Hepatocyte (in vitro differentiated cells): ENCODE data around the gene AP5Z1. TPM values are rescaled to one million over a fixed set of nuclear protein-coding genes. Genes with fewer than 3 reads are reported as not detected.
A peak's percentile ranks its signal among the peaks of the same experiment; 100 is the strongest.

ENCODE experiments used
- DNase-seq: peaks from one replicate; pipeline ENCODE4 v3.0.0-alpha.2; 2016; ENCODE audit warnings: low spot score
- H2AFZ ChIP-seq: fragments of 200-600 bp; sonication (generic); 2 replicates; pipeline ENCODE4 v1.6.0; 2016; ENCODE audit warnings: antibody characterized with exemption, mild to moderate bottlenecking
- H3K27ac ChIP-seq: fragments of 200-600 bp; sonication (generic); 2 replicates; pipeline ENCODE4 v1.5.1; 2016; ENCODE audit warnings: mild to moderate bottlenecking
- H3K27me3 ChIP-seq: fragments of 200-600 bp; sonication (generic); 2 replicates; pipeline ENCODE4 v1.6.1; 2016
- H3K36me3 ChIP-seq: fragments of 200-600 bp; sonication (generic); replicated peaks from 2 replicates; pipeline ENCODE4 v1.5.1; 2016; ENCODE audit warnings: low read depth; ENCODE audit not compliant: insufficient read depth
- H3K4me1 ChIP-seq: fragments of 200-600 bp; sonication (generic); 2 replicates; pipeline ENCODE4 v1.5.1; 2016; ENCODE audit warnings: mild to moderate bottlenecking, moderate library complexity; ENCODE audit not compliant: insufficient read depth
- H3K4me2 ChIP-seq: fragments of 200-600 bp; sonication (generic); 2 replicates; pipeline ENCODE4 v1.6.0; 2016
- H3K4me3 ChIP-seq: fragments of 200-600 bp; sonication (generic); 2 replicates; pipeline ENCODE4 v1.5.1; 2016; ENCODE audit warnings: mild to moderate bottlenecking
- H3K79me2 ChIP-seq: fragments of 200-600 bp; sonication (generic); 2 replicates; pipeline ENCODE4 v1.6.0; 2017; ENCODE audit warnings: mild to moderate bottlenecking
- H3K9me2 ChIP-seq: fragments of 200-600 bp; sonication (generic); replicated peaks from 2 replicates; pipeline ENCODE4 v1.6.0; 2017; ENCODE audit warnings: mild to moderate bottlenecking; ENCODE audit not compliant: insufficient read depth
- H3K9me3 ChIP-seq: fragments of 200-600 bp; sonication (generic); 2 replicates; pipeline ENCODE4 v1.5.1; 2016; ENCODE audit warnings: low read depth, mild to moderate bottlenecking
- H4K20me1 ChIP-seq: fragments of 200-600 bp; sonication (generic); 2 replicates; pipeline ENCODE4 v1.6.0; 2016; ENCODE audit warnings: mild to moderate bottlenecking; ENCODE audit not compliant: insufficient read depth, poor library complexity, severe bottlenecking
- CTCF ChIP-seq: fragments of 200-600 bp; sonication (generic); IDR thresholded peaks from 2 replicates; pipeline ENCODE4 v1.5.1; 2016; ENCODE audit warnings: antibody characterized with exemption, mild to moderate bottlenecking; ENCODE audit not compliant: poor library complexity
- EZH2 ChIP-seq: fragments of 200-600 bp; sonication (generic); IDR thresholded peaks from 2 replicates; pipeline ENCODE4 v1.6.1; 2016; ENCODE audit warnings: antibody characterized with exemption, mild to moderate bottlenecking, borderline replicate concordance
- EZH2phosphoT487 ChIP-seq: fragments of 200-600 bp; sonication (generic); IDR thresholded peaks from one replicate; pipeline ENCODE4 v1.6.1; 2018; ENCODE audit warnings: antibody characterized with exemption, mild to moderate bottlenecking, low read depth, moderate library complexity; ENCODE audit not compliant: unreplicated experiment, severe bottlenecking
- WGBS: methylation state at CpG from one replicate; pipeline ENCODE4 v1.1.6; 2016; ENCODE audit warnings: low lambda C conversion rate; ENCODE audit errors: missing lambda C conversion rate; 5-methylcytosine and 5-hydroxymethylcytosine counted together
- polyA plus RNA-seq: library from polyadenylated mRNA; unstranded; fragments of >200 nt; fragmentation: Nextera tagmentation; extraction: Ambion mirVana; gene quantifications from 2 replicates; pipeline ENCODE4 v1.2.1, GENCODE V29; 2016
- total RNA-seq: library from RNA; depleted of rRNA; stranded (reverse); fragments of >200 nt; gene quantifications from 2 replicates; pipeline ENCODE4 v1.2.3, GENCODE V29; 2014

Gene AP5Z1
- total RNA-seq = 30.5 and 33.9 TPM in 2 replicates
- 60.3 and 76.9 TPM in 2 replicates for polyA plus RNA-seq

- peak within 1 kb of the TSS; percentile 83 for H3K4me3 ChIP-seq
- peak; percentile 99 for DNase-seq
- no peaks in the 10 kb centered on the region for H3K36me3 ChIP-seq
- H3K4me2 ChIP-seq = peak within 1 kb of the TSS; percentile 86
- peaks cover 13% of the 10 kb centered on the region for H4K20me1 ChIP-seq
- peaks cover 45% of the 10 kb centered on the region for H3K79me2 ChIP-seq
- WGBS = under 1% methylated on average over 54 of the region's 55 CpGs
- H2AFZ ChIP-seq = peak within 1 kb of the TSS; percentile 85
- no peaks in the 10 kb centered on the region for H3K9me3 ChIP-seq
- TF ChIP-seq EZH2 = no peak
- no peak for TF ChIP-seq CTCF
- TF ChIP-seq EZH2phosphoT487 = no peak
- no peaks in the 10 kb centered on the region for H3K27me3 ChIP-seq
- H3K9me2 ChIP-seq = no peaks in the 10 kb centered on the region
- H3K4me1 ChIP-seq = peaks cover 9% of the 10 kb centered on the region
- H3K27ac ChIP-seq = peak within 1 kb of the TSS; percentile 94
Measured at GRCh38 chr7:4775250-4775847, at the start of gene AP5Z1. TSS of gene AP5Z1 (plus strand) at chr7:4775623. CDS start at chr7:4775716, 93 bp downstream.

GRCh38 chr7:4725850-4726450 lies 49.5 kb upstream of the AP5Z1 start:
- Histone ChIP-seq H4K20me1 (peaks cover 49% of the 10 kb centered on the region), H3K27me3 (no peaks in the 10 kb centered on the region), H2AFZ (no peak overlapping the region), H3K9me2 (no peaks in the 10 kb centered on the region), H3K4me3 (no peak overlapping the region), H3K36me3 (no peaks in the 10 kb centered on the region), H3K4me1 (peaks cover 14% of the 10 kb centered on the region), H3K27ac (peak overlapping the region; percentile 85), H3K79me2 (peaks cover 97% of the 10 kb centered on the region), H3K4me2 (peak overlapping the region; percentile 80), H3K9me3 (no peaks in the 10 kb centered on the region)
- WGBS = 65% methylated on average over 15 of the region's 15 CpGs
- TF ChIP-seq EZH2 (no peak), CTCF (no peak), EZH2phosphoT487 (no peak)
- DNase-seq = no peak

- H3K9me2 ChIP-seq = no peaks in the 10 kb centered on the region
- 98% methylated on average over 6 of the region's 9 CpGs for WGBS
- DNase-seq = no peak
- H3K9me3 ChIP-seq = no peaks in the 10 kb centered on the region
- H3K27me3 ChIP-seq = no peaks in the 10 kb centered on the region
- H3K27ac ChIP-seq = peak overlapping the region; percentile 85
- no peaks in the 10 kb centered on the region for H3K36me3 ChIP-seq
- H2AFZ ChIP-seq = no peak overlapping the region
- H3K79me2 ChIP-seq = peaks cover 97% of the 10 kb centered on the region
- no peak overlapping the region for H3K4me3 ChIP-seq
- TF ChIP-seq CTCF = no peak
- no peak for TF ChIP-seq EZH2phosphoT487
- TF ChIP-seq EZH2 = no peak
- no peak overlapping the region for H3K4me2 ChIP-seq
- H3K4me1 ChIP-seq = peaks cover 14% of the 10 kb centered on the region
- H4K20me1 ChIP-seq = peaks cover 45% of the 10 kb centered on the region
Measured at GRCh38 chr7:4726566-4726965, 48.9 kb upstream of the AP5Z1 start.
